NCI-H146 treated with DMSO at 0.1 percent for 48 hours (cell line): ENCODE data around the gene SLC8A1.
"Not testable (repeated sequence)": the region's sequence is repeated elsewhere in the genome, so short reads cannot be mapped to it uniquely, and the experiment has no call there.

Source experiments
- DNase-seq: peaks from one replicate; lab custom pipeline; 2025; ENCODE audit not compliant: unreplicated experiment; lab: John Stamatoyannopoulos, UW

The SLC8A1 gene

DNA sequence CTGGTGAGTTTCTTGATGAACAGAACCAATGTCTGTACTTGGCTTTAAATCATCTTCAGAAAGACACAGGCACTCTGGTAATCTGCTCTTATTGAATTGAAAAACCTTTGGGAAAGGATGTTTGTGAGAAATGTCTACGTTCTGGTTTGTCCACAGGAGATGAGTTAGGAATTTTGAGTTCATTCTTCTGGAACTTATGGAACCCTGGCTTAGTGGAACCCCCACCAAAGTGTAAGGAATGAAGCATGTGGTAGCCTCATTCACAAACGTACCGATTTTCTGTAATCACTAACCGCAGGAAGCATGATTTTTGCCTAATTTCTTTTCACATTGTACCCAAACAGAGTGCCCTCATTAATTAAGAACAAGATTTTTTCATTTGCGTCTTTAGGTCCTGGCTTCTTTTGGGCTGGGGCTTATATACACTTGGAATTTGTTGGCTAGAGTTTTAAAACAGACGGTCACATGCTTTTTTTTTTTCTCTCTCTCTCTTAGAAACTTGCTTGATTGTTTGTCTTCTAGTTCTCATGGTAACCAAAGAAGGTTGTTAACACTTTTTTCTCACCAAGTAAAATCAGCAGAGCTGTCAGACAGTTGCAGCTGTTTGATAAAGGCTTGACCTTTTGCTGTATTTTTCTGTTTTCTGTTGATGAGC, 358.7 kb downstream of the SLC8A1 start:
- peak; percentile 38 for DNase-seq

DNA sequence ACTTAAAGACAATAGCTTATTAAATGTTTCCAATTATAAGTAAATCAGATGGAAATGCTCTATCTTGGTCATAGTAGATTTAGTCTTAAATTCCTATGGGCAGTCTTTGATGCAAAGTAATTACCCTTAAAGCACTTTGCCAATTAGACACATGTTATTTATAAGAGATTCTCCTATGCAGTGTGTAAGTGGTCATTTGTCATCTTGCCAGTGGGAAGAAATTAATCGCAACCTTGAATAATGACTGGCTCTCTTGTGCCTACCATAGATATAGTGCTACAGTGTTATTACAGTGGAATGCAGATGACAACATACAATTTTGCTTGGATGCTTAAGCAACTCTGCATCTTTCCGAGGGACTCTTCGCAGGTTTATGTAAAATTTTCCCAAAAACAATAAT, 361.8 kb downstream of the SLC8A1 start:
- DNase-seq = no peak

DNA sequence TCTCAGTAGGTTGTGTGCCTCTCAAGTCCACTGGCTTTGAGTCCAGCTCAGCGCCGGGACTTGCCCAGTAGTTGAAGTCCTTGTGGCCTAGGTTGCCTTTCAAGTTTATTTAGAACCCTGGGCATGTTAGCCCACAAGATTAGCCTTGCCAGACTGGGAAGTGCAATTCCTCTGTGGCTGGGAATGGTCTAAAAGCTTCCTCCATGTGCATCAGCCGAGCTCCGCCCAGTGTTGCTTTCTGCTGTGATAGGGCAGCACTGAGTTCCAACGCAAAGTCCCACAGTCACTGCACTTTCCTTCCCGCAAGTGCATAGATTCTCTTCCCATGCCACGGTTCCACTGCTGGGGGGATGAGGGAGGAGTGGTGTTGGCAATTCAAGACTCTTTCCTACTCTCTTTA, 364.0 kb downstream of the SLC8A1 start:
- no peak for DNase-seq

DNA sequence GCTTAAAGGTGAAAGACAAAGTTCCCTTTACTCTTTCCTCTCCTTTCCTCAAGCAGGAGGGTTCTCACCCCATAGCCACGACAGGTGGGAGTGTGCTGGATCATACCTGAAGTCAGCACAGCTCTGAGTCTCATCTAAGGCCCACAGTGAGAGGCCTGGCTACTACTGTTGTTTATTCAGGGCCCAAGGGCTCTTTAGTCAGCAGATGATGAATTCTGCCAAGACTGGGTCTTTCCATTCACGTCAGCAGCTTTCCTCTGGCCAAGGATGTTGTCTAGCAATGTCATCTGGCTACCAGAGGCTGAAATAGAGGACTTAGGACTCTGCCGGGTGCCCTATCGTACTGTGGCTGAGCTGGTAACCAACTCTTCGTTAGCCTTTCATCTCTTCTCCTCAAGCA, 364.5 kb downstream of the SLC8A1 start:
- no peak for DNase-seq

DNA sequence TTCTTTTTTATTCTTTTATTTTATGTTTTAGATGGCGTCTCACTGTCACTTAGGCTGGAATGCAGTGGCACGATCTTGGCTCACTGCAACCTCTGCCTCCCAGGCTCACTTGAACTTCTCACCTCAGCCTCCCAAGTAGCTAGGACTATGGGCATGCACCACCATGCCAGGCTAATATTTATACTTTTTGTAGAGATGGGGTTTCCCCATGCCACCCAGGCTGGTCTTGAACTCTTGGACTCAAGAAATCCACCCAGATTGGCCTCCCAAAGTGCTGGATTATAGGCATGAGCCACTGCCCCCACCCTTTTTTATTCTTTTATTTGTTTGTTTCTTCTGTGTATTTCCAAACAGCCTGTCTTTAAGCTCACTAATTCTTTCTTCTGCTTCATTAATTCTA, 366.1 kb downstream of the SLC8A1 start:
- no peak for DNase-seq

DNA sequence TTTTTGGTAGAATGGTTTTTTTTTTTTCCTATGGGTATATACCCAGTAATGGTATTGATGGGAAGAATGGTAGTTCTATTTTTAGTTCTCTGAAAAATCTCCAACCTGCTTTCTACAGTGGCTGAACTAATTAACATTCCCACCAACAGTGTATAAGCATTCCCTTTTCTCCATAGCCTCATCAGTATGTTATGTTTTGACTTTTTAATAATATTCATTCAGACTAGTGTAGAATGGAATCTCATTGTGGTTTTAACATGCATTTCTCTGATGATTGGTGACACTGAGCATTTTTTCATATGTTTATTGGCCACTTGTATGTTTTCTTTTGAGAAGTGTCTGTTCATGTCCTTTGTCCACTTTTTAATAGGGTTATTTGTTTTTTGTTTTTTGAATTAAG, 378.6 kb downstream of the SLC8A1 start:
- DNase-seq = not testable (repeated sequence)

DNA sequence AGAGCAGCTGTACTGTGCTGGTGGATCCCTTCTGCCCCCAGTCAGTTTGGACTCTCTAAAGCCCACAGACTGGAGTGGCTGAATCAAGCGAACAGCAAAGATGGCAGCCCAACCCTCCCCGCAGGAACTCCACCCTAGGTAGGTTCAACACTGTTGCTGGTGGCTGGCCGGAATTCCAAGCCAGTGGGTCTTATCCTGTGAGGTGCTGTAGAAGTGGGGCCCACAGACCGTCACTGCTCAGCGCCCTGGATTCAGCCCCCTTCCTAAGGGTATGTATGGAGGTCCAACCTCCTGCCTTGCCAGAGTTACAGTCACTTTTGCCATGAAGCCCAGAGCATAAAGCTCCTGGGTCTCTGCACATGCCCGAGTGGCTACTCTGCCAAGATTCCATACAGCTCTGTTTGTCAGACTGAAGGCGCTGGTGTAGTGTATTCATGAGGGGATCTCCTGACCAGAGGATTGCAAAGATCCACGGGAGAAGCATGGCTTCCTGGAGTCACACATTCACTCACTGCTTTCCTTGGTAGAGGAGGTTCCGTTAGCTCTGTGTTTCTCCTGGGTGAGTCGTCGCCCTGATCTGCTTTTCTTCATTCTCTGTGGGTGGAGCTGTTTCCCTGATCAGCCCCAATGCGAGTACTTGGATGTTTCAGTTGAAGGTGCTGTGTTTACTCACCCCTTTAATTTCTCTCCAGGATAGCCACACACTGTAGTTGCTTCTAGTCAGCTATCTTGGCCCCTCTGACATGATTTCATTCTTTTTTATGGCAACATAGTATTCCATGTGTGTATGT, 379.3 kb downstream of the SLC8A1 start:
- DNase-seq = no peak

DNA sequence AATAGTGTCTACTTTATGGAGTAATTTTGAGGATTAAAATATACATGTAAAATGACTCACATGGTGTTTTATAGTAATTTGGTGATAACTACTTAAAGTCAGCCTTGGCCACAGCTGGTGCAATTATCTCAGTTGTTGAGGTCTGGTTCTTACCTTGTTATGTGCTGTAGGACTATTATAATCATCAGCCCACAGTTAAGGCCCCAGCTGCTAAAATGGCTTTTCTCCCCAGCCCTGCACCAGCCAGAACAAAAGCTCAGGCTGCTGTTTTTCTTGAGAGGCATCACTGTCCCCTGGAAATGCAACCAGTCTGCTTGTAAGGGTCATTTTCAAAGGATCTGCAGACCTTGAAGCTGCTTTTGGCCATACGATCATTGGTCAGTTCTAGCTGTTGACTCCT, 389.5 kb downstream of the SLC8A1 start:
- peak; percentile 49 for DNase-seq

DNA sequence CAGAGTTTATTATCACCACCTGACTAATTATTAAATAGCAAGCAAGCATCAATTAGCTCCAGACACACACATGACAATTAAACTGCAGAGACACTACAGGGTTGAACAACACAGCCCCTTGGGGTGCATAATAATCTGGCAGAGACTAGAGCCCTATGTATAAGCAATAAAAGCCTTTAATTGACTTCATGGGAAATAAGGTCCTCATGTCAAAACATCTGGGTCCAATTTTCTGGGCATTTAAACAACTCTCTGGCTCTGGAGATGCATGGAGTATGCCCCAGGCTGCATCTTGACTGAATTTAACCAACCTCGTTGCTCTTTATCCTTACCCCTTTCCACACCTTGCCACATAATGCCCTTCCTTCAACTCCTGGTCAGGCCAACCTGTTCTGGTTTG, 402.1 kb downstream of the SLC8A1 start:
- DNase-seq = peak; percentile 63

DNA sequence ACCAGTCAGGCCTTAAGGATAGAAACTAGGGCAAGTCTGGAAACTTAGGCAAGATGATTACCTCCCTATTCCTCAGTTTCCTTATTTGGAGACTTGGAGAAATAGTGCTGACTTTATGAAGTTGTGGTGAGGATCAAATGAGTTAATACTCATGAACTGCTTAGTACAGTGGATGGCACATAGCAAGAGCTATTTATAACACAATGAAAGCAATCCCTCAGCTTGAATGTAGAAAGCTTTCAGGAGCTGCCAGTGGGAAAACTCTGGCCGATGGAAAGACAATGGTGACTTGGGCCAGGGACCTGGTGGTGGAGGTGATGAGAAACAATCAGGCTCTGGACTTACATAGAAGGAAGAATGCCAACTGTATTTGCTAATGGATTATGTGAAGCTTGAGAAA, 403.4 kb downstream of the SLC8A1 start:
- no peak for DNase-seq

DNA sequence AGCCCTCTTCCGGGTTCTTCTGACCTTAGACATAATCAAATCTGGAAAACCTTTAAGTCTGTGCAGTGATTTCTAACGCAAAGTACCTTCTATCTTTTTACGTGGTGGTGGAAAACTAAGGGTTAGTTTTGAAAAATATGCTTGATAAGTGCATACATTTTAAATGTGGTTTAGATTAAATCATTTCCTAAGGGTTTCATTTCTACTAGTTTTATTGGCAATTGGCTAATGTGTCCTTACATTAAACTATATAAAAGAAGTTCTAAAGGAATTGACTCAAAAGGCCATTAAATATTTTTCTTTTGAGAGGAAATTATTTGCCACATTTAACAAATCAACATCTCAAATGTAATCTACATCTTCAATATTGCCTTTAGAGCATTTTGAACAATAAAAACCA, 404.5 kb downstream of the SLC8A1 start:
- DNase-seq = no peak
